Naive thymus-derived CD8-positive, alpha-beta T cell (primary cell): ENCODE results near the gene KNDC1. TPM values are rescaled to one million over a fixed set of nuclear protein-coding genes. Genes with fewer than 3 reads are reported as not detected.

Source experiments
- ATAC-seq, 2 donors: fragments of 150-1000 bp; cut with Tn5 transposase in 1 of 2; sonication (Bioruptor Pico), chemical (Tn5 transposase) in 1 of 2; 1 replicate in 1 of 2; 2 replicates in 1 of 2; pipeline ENCODE4 v1.10.0; 2021; ENCODE audit warnings: mild to moderate bottlenecking in 2 of 2, moderate library complexity in 2 of 2
- POLR2A ChIA-PET: fragments of 350-600 bp; sonication (Branson Sonifier 250); formaldehyde crosslinking; loops from one replicate; lab custom pipeline; 2021; ENCODE audit warnings: antibody characterized with exemption; lab: Charles Lee
- DNase-seq, 10 donors: peaks; one replicate each; pipeline versions ENCODE4 v3.0.0 to v3.0.0-alpha.2; 2020 to 2022
- H3K27ac Mint-ChIP-seq, 10 donors: one replicate each; pipeline ENCODE4 v1.8.0; 2020 to 2022; ENCODE audit warnings: mild to moderate bottlenecking in 10 of 10, mixed read lengths in 10 of 10, moderate library complexity in 4 of 10, inconsistent platforms in 1 of 10
- H3K27me3 Mint-ChIP-seq, 5 donors: one replicate each; pipeline ENCODE4 v1.8.0; 2021 to 2022; ENCODE audit warnings: mixed read lengths in 5 of 5
- H3K36me3 Mint-ChIP-seq, 3 donors: one replicate each; pipeline ENCODE4 v1.8.0; 2020 to 2022; ENCODE audit warnings: mixed read lengths in 3 of 3, mild to moderate bottlenecking in 2 of 3, inconsistent platforms in 1 of 3
- H3K4me1 Mint-ChIP-seq, 4 donors: one replicate each; pipeline ENCODE4 v1.8.0; 2021 to 2022; ENCODE audit warnings: mixed read lengths in 4 of 4
- H3K4me3 Mint-ChIP-seq, 10 donors: one replicate each; pipeline ENCODE4 v1.8.0; 2020 to 2022; ENCODE audit warnings: mild to moderate bottlenecking in 10 of 10, mixed read lengths in 10 of 10, moderate library complexity in 6 of 10, inconsistent platforms in 1 of 10
- H3K9me3 Mint-ChIP-seq, 9 donors: one replicate each; pipeline ENCODE4 v1.8.0; 2020 to 2022; ENCODE audit warnings: mixed read lengths in 9 of 9, mild to moderate bottlenecking in 3 of 9, inconsistent platforms in 1 of 9, moderate library complexity in 1 of 9
- microRNA-seq: library from miRNA; unstranded; fragments of <30 nt; microRNA quantifications from one replicate; pipeline ENCODE4 v1.2.0, GENCODE V29; 2022; ENCODE audit warnings: borderline microRNAs expressed
- polyA plus RNA-seq, 3 donors: library from polyadenylated mRNA; unstranded; fragments of 300-500 nt; fragmentation: Illumina TruSeq; gene quantifications; one replicate each; pipeline ENCODE4 v1.2.3, GENCODE V29; 2021
- total RNA-seq, 8 experiments: library from RNA in 2 of 8; stranded (reverse) in 2 of 8; gene quantifications; one replicate each; pipeline ENCODE4 v1.2.3 and lab custom pipeline; 2021 to 2026

The KNDC1 gene
- total and polyA plus RNA-seq, 5 experiments from 2014 or later = 0.49 TPM; not detected in 4

GRCh38 chr10:133271521-133272300 lies 111.7 kb downstream of the KNDC1 start:
- ATAC-seq = no peak
- peaks cover 0 to 3% (median 0%) of the 10 kb centered on the region in 3 donors for H3K36me3 Mint-ChIP-seq
- H3K4me3 Mint-ChIP-seq = no peak overlapping the region
- H3K9me3 Mint-ChIP-seq = no peaks in the 10 kb centered on the region
- H3K4me1 Mint-ChIP-seq = peaks cover 0 to 19% (median 15%) of the 10 kb centered on the region in 4 donors
- H3K27ac Mint-ChIP-seq = no peak overlapping the region
- H3K27me3 Mint-ChIP-seq = no peaks in the 10 kb centered on the region
- POLR2A ChIA-PET = no interaction called here
- no peak for DNase-seq

GRCh38 chr10:133272301-133272963 lies 112.4 kb downstream of the KNDC1 start:
- Mint-ChIP-seq H3K27ac (peak overlapping the region in 1 of 10 donors; percentile 44), H3K4me1 (peaks cover 0 to 19% (median 15%) of the 10 kb centered on the region in 4 donors), H3K9me3 (no peaks in the 10 kb centered on the region), H3K4me3 (no peak overlapping the region), H3K36me3 (peaks cover 0 to 3% (median 0%) of the 10 kb centered on the region in 3 donors), H3K27me3 (no peaks in the 10 kb centered on the region)
- POLR2A ChIA-PET = interaction anchor here (5.3 kb wide), 1 partner anchor 9 kb away, joined by 39 read pairs; no protein-coding TSS in a partner anchor
- DNase-seq (no peak), ATAC-seq (no peak)

GRCh38 chr10:133272964-133273420 lies 113.0 kb downstream of the KNDC1 start:
- Mint-ChIP-seq H3K36me3 (peaks cover 0 to 3% (median 0%) of the 10 kb centered on the region in 3 donors), H3K4me1 (peaks cover 0 to 22% (median 19%) of the 10 kb centered on the region in 4 donors), H3K9me3 (no peaks in the 10 kb centered on the region), H3K27me3 (no peaks in the 10 kb centered on the region), H3K27ac (peak overlapping the region in 2 of 10 donors; percentile 14 to 49), H3K4me3 (no peak overlapping the region)
- ATAC-seq = no peak
- POLR2A ChIA-PET = interaction anchor here (5.3 kb wide), 1 partner anchor 9 kb away, joined by 39 read pairs; no protein-coding TSS in a partner anchor
- no peak for DNase-seq

- POLR2A ChIA-PET = interaction anchor here (5.3 kb wide), 1 partner anchor 10 kb away, joined by 39 read pairs; no protein-coding TSS in a partner anchor
- peaks cover 2 to 29% (median 26%) of the 10 kb centered on the region in 4 donors for H3K4me1 Mint-ChIP-seq
- no peaks in the 10 kb centered on the region for H3K27me3 Mint-ChIP-seq
- peak overlapping the region in 4 of 10 donors; percentile 14 to 52 (median 42) for H3K27ac Mint-ChIP-seq
- ATAC-seq (no peak), DNase-seq (no peak)
- peaks cover 0 to 3% (median 0%) of the 10 kb centered on the region in 3 donors for H3K36me3 Mint-ChIP-seq
- peak overlapping the region in 1 of 10 donors; percentile 18 for H3K4me3 Mint-ChIP-seq
- no peaks in the 10 kb centered on the region for H3K9me3 Mint-ChIP-seq
Measured at GRCh38 chr10:133273534-133274143, 113.6 kb downstream of the KNDC1 start.

- H3K9me3 Mint-ChIP-seq = no peaks in the 10 kb centered on the region
- H3K27ac Mint-ChIP-seq = peak overlapping the region; percentile 60 to 95 (median 90)
- H3K27me3 Mint-ChIP-seq = no peaks in the 10 kb centered on the region
- POLR2A ChIA-PET = interaction anchor here (0.6 to 5.3 kb wide), 5 partner anchors 11 to 175 kb away, joined by 3 to 39 read pairs (median 6); no protein-coding TSS in a partner anchor
- H3K4me1 Mint-ChIP-seq = peaks cover 4 to 42% (median 34%) of the 10 kb centered on the region in 4 donors
- peak overlapping the region; percentile 79 to 88 (median 85) for H3K4me3 Mint-ChIP-seq
- ATAC-seq = peak; percentile 65 to 73
- peak; percentile 61 to 89 (median 72) for DNase-seq
- peaks cover 0 to 3% (median 0%) of the 10 kb centered on the region in 3 donors for H3K36me3 Mint-ChIP-seq
Measured at GRCh38 chr10:133274751-133275683, 115.0 kb downstream of the KNDC1 start.

GRCh38 chr10:133275684-133276092 lies 115.7 kb downstream of the KNDC1 start:
- DNase-seq = peak in 5 of 10 donors; percentile 35 to 45 (median 40)
- POLR2A ChIA-PET = interaction anchor here (0.6 to 5.3 kb wide), 5 partner anchors 12 to 176 kb away, joined by 3 to 39 read pairs (median 6); no protein-coding TSS in a partner anchor
- ATAC-seq = peak; percentile 38 to 51
- Mint-ChIP-seq H3K27ac (peak overlapping the region; percentile 60 to 95 (median 90)), H3K36me3 (peaks cover 0 to 2% (median 0%) of the 10 kb centered on the region in 3 donors), H3K4me3 (peak overlapping the region; percentile 79 to 88 (median 85)), H3K4me1 (peaks cover 4 to 45% (median 34%) of the 10 kb centered on the region in 4 donors), H3K9me3 (no peaks in the 10 kb centered on the region), H3K27me3 (no peaks in the 10 kb centered on the region)

Small RNAs within 50 kb of the gene (microRNA-seq; reads per million reads assigned to microRNA genes)
- not detected for gene MIR202

Other genes with a start within 250 kb of the KNDC1 start
- gene CFAP46, start 217.6 kb upstream of the KNDC1 start, total RNA-seq = not detected
- gene CFAP46, start 217.6 kb upstream of the KNDC1 start, polyA plus RNA-seq = not detected
- not detected for gene ADGRA1, start 72.3 kb upstream of the KNDC1 start, total RNA-seq
- not detected for gene ADGRA1, start 72.3 kb upstream of the KNDC1 start, polyA plus RNA-seq
- gene UTF1, start 70.0 kb downstream of the KNDC1 start, total RNA-seq = not detected
- gene UTF1, start 70.0 kb downstream of the KNDC1 start, polyA plus RNA-seq = not detected
- not detected for gene VENTX, start 77.6 kb downstream of the KNDC1 start, total RNA-seq
- gene VENTX, start 77.6 kb downstream of the KNDC1 start, polyA plus RNA-seq = not detected
- gene ADAM8, start 116.6 kb downstream of the KNDC1 start, total RNA-seq = 1 to 10 TPM; 8.5 to 9.4 TPM
- 10 to 100 TPM in 1 of 3 donors, 1 to 10 TPM in 2; 7.8 to 28.4 (median 9.5) TPM for gene ADAM8, start 116.6 kb downstream of the KNDC1 start, polyA plus RNA-seq
- 10 to 100 TPM; 61.4 to 72.9 TPM for gene TUBGCP2, start 148.7 kb downstream of the KNDC1 start, total RNA-seq
- gene TUBGCP2, start 148.7 kb downstream of the KNDC1 start, polyA plus RNA-seq = 10 to 100 TPM; 24.7 to 35.6 (median 32.0) TPM
- 10 to 100 TPM; 38.0 to 38.3 TPM for gene ZNF511, start 148.7 kb downstream of the KNDC1 start, total RNA-seq
- 10 to 100 TPM; 75.9 to 80.4 (median 79.2) TPM for gene ZNF511, start 148.7 kb downstream of the KNDC1 start, polyA plus RNA-seq
- gene CALY, start 176.7 kb downstream of the KNDC1 start, total RNA-seq = 1 to 10 TPM; 5.9 to 6.9 TPM
- under 1 TPM; 0.22 to 0.44 (median 0.26) TPM for gene CALY, start 176.7 kb downstream of the KNDC1 start, polyA plus RNA-seq
- not detected for gene PRAP1, start 187.2 kb downstream of the KNDC1 start, total RNA-seq
- gene PRAP1, start 187.2 kb downstream of the KNDC1 start, polyA plus RNA-seq = under 1 TPM in 1 of 3 donors, not detected in 2; 0.36 TPM
- gene FUOM, start 197.8 kb downstream of the KNDC1 start, total RNA-seq = 10 to 100 TPM; 17.1 to 23.7 TPM
- 10 to 100 TPM; 17.4 to 21.4 (median 18.2) TPM for gene FUOM, start 197.8 kb downstream of the KNDC1 start, polyA plus RNA-seq
- 10 to 100 TPM; 28.3 to 29.2 TPM for gene ECHS1, start 213.1 kb downstream of the KNDC1 start, total RNA-seq
- gene ECHS1, start 213.1 kb downstream of the KNDC1 start, polyA plus RNA-seq = 100 to 1,000 TPM; 103 to 110 (median 104) TPM
- gene PAOX, start 219.0 kb downstream of the KNDC1 start, total RNA-seq = 10 to 100 TPM; 11.3 to 11.9 TPM
- gene PAOX, start 219.0 kb downstream of the KNDC1 start, polyA plus RNA-seq = 10 to 100 TPM; 10.9 to 15.6 (median 11.9) TPM
- 10 to 100 TPM; 62.4 to 67.9 TPM for gene MTG1, start 233.9 kb downstream of the KNDC1 start, total RNA-seq
- gene MTG1, start 233.9 kb downstream of the KNDC1 start, polyA plus RNA-seq = 10 to 100 TPM; 19.4 to 37.9 (median 28.5) TPM